CD8-positive, alpha-beta memory T cell (primary cell): ENCODE results near the gene TMEM259. TPM values are rescaled to one million over a fixed set of nuclear protein-coding genes. Genes with fewer than 3 reads are reported as not detected.
A peak's percentile ranks its signal among the peaks of the same experiment; 100 is the strongest.

Experiments used
- CTCF ChIA-PET: fragments of 350-600 bp; sonication (Branson Sonifier 250); formaldehyde crosslinking; loops from one replicate; lab custom pipeline; 2021; ENCODE audit warnings: antibody characterized with exemption; lab: Charles Lee
- POLR2A ChIA-PET: fragments of 350-600 bp; sonication (Branson Sonifier 250); formaldehyde crosslinking; loops from one replicate; lab custom pipeline; 2021; ENCODE audit warnings: antibody characterized with exemption; lab: Charles Lee
- DNase-seq, 5 donors: peaks; one replicate each; pipeline versions ENCODE4 v3.0.0 to v3.0.0-alpha.2; 2020 to 2022; ENCODE audit warnings: mixed read lengths in 1 of 5
- H3K27ac ChIP-seq: one replicate; pipeline ENCODE4 v1.7.0; 2013; ENCODE audit warnings: low read depth, mild to moderate bottlenecking, low read length, moderate library complexity
- H3K27me3 ChIP-seq: 2 replicates; pipeline ENCODE4 v1.7.0; 2013; ENCODE audit warnings: low read length, mild to moderate bottlenecking; ENCODE audit not compliant: insufficient read depth, poor library complexity, severe bottlenecking
- H3K36me3 ChIP-seq: 2 replicates; pipeline ENCODE4 v1.7.0; 2013; ENCODE audit warnings: mild to moderate bottlenecking, low read length, moderate library complexity; ENCODE audit not compliant: insufficient read depth
- H3K4me1 ChIP-seq: 2 replicates; pipeline ENCODE4 v1.7.0; 2013; ENCODE audit warnings: mild to moderate bottlenecking, low read length, moderate library complexity; ENCODE audit not compliant: insufficient read depth
- H3K4me3 ChIP-seq: 2 replicates; pipeline ENCODE4 v1.7.0; 2013; ENCODE audit warnings: mild to moderate bottlenecking, low read length
- H3K9me3 ChIP-seq: 2 replicates; pipeline ENCODE4 v1.7.0; 2013; ENCODE audit warnings: mild to moderate bottlenecking, low read length
- H3K27ac Mint-ChIP-seq, 8 donors: one replicate each; pipeline ENCODE4 v1.8.0; 2020 to 2021; ENCODE audit warnings: mixed read lengths in 8 of 8, mild to moderate bottlenecking in 6 of 8, inconsistent platforms in 3 of 8, moderate library complexity in 3 of 8
- H3K27me3 Mint-ChIP-seq, 2 donors: one replicate each; pipeline ENCODE4 v1.8.0; 2020 to 2021; ENCODE audit warnings: mixed read lengths in 2 of 2, mild to moderate bottlenecking in 1 of 2, moderate library complexity in 1 of 2
- H3K36me3 Mint-ChIP-seq, 3 donors: one replicate each; pipeline ENCODE4 v1.8.0; 2020 to 2021; ENCODE audit warnings: mixed read lengths in 3 of 3, inconsistent platforms in 1 of 3, mild to moderate bottlenecking in 1 of 3
- H3K4me1 Mint-ChIP-seq, 3 donors: one replicate each; pipeline ENCODE4 v1.8.0; 2020 to 2021; ENCODE audit warnings: mixed read lengths in 3 of 3, inconsistent platforms in 1 of 3, mild to moderate bottlenecking in 1 of 3
- H3K4me3 Mint-ChIP-seq, 7 donors: one replicate each; pipeline ENCODE4 v1.8.0; 2020 to 2021; ENCODE audit warnings: mixed read lengths in 7 of 7, mild to moderate bottlenecking in 6 of 7, moderate library complexity in 4 of 7, inconsistent platforms in 2 of 7
- H3K9me3 Mint-ChIP-seq, 5 donors: one replicate each; pipeline ENCODE4 v1.8.0; 2020 to 2022; ENCODE audit warnings: mixed read lengths in 5 of 5, mild to moderate bottlenecking in 3 of 5, moderate library complexity in 2 of 5, inconsistent platforms in 1 of 5
- polyA plus RNA-seq: library from polyadenylated mRNA; unstranded; fragments of 300-500 nt; fragmentation: Illumina TruSeq; gene quantifications from one replicate; pipeline ENCODE4 v1.2.3, GENCODE V29; 2021
- total RNA-seq, 2 experiments: library from RNA; stranded (reverse); gene quantifications; one replicate each; pipeline ENCODE4 v1.2.3, GENCODE V29; 2021

The TMEM259 gene
- total and polyA plus RNA-seq, 3 experiments from 2014 or later, result 84.6 to 157 (median 151) TPM

- no peaks in the 10 kb centered on the region for H3K27me3 Mint-ChIP-seq
- Histone ChIP-seq H3K27me3 (no peaks in the 10 kb centered on the region), H3K4me1 (peaks cover 48% of the 10 kb centered on the region), H3K27ac (no peak overlapping the region), H3K4me3 (no peak overlapping the region), H3K9me3 (no peaks in the 10 kb centered on the region), H3K36me3 (peaks cover 2% of the 10 kb centered on the region)
- peak in 1 of 5 donors; percentile 45 for DNase-seq
- peaks cover 0 to 26% (median 0%) of the 10 kb centered on the region in 3 donors for H3K36me3 Mint-ChIP-seq
- H3K9me3 Mint-ChIP-seq, result peaks cover 0 to 3% (median 0%) of the 10 kb centered on the region in 5 donors
- CTCF ChIA-PET, result no interaction called here
- no peak overlapping the region for H3K4me3 Mint-ChIP-seq
- POLR2A ChIA-PET, result interaction anchor here (0.8 kb wide), 1 partner anchor 19 kb away, joined by 3 read pairs; no protein-coding TSS in a partner anchor
- peaks cover 27 to 53% (median 37%) of the 10 kb centered on the region in 3 donors for H3K4me1 Mint-ChIP-seq
- H3K27ac Mint-ChIP-seq, result no peak overlapping the region
Observed at GRCh38 chr19:1061987-1062386, 41.1 kb upstream of the TMEM259 start.

DNA sequence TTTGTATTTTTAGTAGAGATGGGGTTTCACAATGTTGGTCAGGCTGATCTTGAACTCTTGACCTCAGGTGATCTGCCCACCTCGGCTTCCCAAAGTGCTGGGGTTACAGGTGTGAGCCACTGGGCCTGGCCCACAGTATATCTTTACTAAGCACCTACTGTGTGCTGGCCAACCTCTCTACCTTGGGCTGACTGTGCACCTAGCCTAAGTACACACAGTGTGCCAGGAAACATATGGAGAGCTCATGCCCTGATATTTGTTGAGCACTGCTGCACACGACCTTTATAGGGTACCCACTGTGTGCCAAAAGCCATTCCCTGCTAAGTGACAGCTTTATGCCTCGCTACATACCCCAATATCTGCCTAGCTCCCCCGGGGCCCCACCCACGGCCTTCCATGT is 39.8 kb upstream of the TMEM259 start:
- Histone ChIP-seq H3K4me3 (no peak overlapping the region), H3K27ac (no peak overlapping the region), H3K9me3 (no peaks in the 10 kb centered on the region), H3K27me3 (no peaks in the 10 kb centered on the region), H3K4me1 (peaks cover 37% of the 10 kb centered on the region), H3K36me3 (peaks cover 11% of the 10 kb centered on the region)
- ChIA-PET POLR2A (interaction anchor here (0.7 kb wide), 2 partner anchors 26 to 1191 kb away, joined by 3 to 9 read pairs; no protein-coding TSS in a partner anchor), CTCF (interaction anchor here (1.3 to 5.2 kb wide), 2 partner anchors 27 to 183 kb away, joined by 5 to 57 read pairs; no protein-coding TSS in a partner anchor)
- H3K36me3 Mint-ChIP-seq, result peaks cover 0 to 38% (median 4%) of the 10 kb centered on the region in 3 donors
- H3K27ac Mint-ChIP-seq, result no peak overlapping the region
- H3K4me1 Mint-ChIP-seq, result peaks cover 28 to 49% (median 40%) of the 10 kb centered on the region in 3 donors
- no peak overlapping the region for H3K4me3 Mint-ChIP-seq
- no peaks in the 10 kb centered on the region for H3K27me3 Mint-ChIP-seq
- peaks cover 0 to 4% (median 0%) of the 10 kb centered on the region in 5 donors for H3K9me3 Mint-ChIP-seq
- no peak for DNase-seq

- H3K4me1 Mint-ChIP-seq, result peaks cover 22 to 25% (median 24%) of the 10 kb centered on the region in 3 donors
- no peaks in the 10 kb centered on the region for H3K27me3 Mint-ChIP-seq
- Histone ChIP-seq H3K4me3 (no peak overlapping the region), H3K36me3 (peaks cover 11% of the 10 kb centered on the region), H3K4me1 (peaks cover 20% of the 10 kb centered on the region), H3K27ac (no peak overlapping the region), H3K9me3 (no peaks in the 10 kb centered on the region), H3K27me3 (no peaks in the 10 kb centered on the region)
- peaks cover 0 to 4% (median 0%) of the 10 kb centered on the region in 5 donors for H3K9me3 Mint-ChIP-seq
- H3K36me3 Mint-ChIP-seq, result peaks cover 0 to 59% (median 4%) of the 10 kb centered on the region in 3 donors
- H3K27ac Mint-ChIP-seq, result peak overlapping the region; percentile 37 to 92 (median 83)
- H3K4me3 Mint-ChIP-seq, result peak overlapping the region in 4 of 7 donors; percentile 19 to 79 (median 42)
- POLR2A ChIA-PET, result interaction anchor here (1.6 to 3.2 kb wide), 4 partner anchors 9 to 30 kb away, joined by 8 to 26 read pairs (median 14); partner anchors contain the start of gene ARHGAP45
- CTCF ChIA-PET, result interaction anchor here (1.0 to 5.2 kb wide), 13 partner anchors 9 to 131 kb away, joined by 3 to 57 read pairs (median 5); partner anchors contain the start of genes ARHGAP45, POLR2E and RNU6-2
- DNase-seq, result peak in 2 of 5 donors; percentile 15 to 46
Observed at GRCh38 chr19:1058112-1058511, 37.2 kb upstream of the TMEM259 start.

DNA sequence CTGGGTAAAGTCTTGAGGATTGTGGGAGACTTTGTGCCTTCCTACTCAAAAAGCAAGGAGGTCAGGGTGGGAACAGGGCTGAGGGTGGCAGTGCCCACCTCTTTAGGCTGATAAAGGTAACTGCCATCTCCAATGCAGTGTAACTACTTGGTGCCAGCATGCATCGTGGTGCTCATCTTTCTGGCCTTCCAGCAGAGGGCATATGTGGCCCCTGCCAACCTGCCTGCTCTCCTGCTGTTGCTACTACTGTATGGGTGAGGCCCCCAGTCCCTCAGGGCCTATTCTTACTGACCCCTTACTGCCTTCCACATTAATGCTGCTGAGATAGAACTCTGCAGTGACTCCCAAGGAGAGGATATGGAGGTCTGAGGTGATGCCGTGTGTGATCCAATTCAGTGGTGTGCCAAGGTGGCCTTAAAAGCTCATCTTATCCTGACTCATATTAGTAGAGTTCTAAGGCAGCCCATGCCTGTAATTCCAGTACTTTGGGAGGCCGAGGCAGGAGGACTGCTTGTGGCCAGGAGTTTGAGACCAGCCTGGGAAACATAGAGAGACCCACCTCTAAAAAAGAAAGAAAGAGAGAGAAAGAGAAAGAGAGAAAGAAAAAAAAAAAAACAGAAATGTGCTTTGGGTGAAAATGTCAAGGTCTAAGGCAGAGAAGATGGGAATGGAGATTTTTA is 36.4 kb upstream of the TMEM259 start:
- H3K27me3 Mint-ChIP-seq, result no peaks in the 10 kb centered on the region
- POLR2A ChIA-PET, result interaction anchor here (0.5 to 3.2 kb wide), 7 partner anchors 10 to 31 kb away, joined by 3 to 26 read pairs (median 8); partner anchors contain the start of gene ARHGAP45
- peaks cover 0 to 63% (median 4%) of the 10 kb centered on the region in 3 donors for H3K36me3 Mint-ChIP-seq
- peak overlapping the region; percentile 37 to 94 (median 82) for H3K27ac Mint-ChIP-seq
- H3K9me3 Mint-ChIP-seq, result peaks cover 0 to 4% (median 0%) of the 10 kb centered on the region in 5 donors
- Histone ChIP-seq H3K9me3 (no peaks in the 10 kb centered on the region), H3K27me3 (no peaks in the 10 kb centered on the region), H3K4me3 (no peak overlapping the region), H3K4me1 (peaks cover 20% of the 10 kb centered on the region), H3K27ac (no peak overlapping the region), H3K36me3 (peaks cover 11% of the 10 kb centered on the region)
- peak in 3 of 5 donors; percentile 38 to 70 (median 56) for DNase-seq
- H3K4me1 Mint-ChIP-seq, result peaks cover 24 to 29% (median 25%) of the 10 kb centered on the region in 3 donors
- H3K4me3 Mint-ChIP-seq, result peak overlapping the region in 2 of 7 donors; percentile 29 to 42
- CTCF ChIA-PET, result interaction anchor here (1.0 to 5.2 kb wide), 14 partner anchors 9 to 38 kb away, joined by 3 to 57 read pairs (median 5); partner anchors contain the start of genes ABCA7, ARHGAP45, POLR2E and RNU6-2

DNA sequence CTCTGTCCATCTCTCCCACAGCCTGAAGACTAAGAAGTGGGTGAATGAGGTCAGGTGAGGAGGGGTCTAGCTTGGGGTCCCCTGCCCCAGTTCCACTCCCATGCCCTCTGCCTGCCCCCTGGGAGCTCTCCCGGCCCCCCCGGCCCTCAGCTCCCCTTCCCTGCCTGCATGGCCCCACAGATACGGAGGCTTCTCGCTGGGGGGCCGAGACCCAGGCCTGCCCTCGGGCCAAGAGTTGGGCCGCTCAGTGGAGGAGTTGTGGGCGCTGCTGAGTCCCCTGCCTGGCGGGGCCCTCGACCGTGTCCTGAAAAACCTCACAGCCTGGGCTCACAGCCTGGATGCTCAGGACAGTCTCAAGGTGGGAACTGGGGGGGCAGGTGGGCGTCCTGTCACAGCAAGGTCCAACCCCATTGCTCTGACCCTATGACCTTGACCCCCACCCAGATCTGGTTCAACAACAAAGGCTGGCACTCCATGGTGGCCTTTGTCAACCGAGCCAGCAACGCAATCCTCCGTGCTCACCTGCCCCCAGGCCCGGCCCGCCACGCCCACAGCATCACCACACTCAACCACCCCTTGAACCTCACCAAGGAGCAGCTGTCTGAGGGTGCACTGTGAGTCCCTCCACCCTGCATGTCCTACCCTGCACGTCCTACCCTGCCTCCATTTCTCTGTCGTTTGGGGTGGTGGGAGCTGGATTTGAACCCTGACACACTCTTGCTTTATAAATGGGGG is 35.1 kb upstream of the TMEM259 start:
- Mint-ChIP-seq H3K27ac (peak overlapping the region in 3 of 8 donors; percentile 63 to 94 (median 79)), H3K9me3 (peaks cover 0 to 4% (median 0%) of the 10 kb centered on the region in 5 donors), H3K27me3 (no peaks in the 10 kb centered on the region), H3K4me3 (no peak overlapping the region), H3K36me3 (peaks cover 0 to 63% (median 4%) of the 10 kb centered on the region in 3 donors), H3K4me1 (peaks cover 26 to 35% (median 30%) of the 10 kb centered on the region in 3 donors)
- ChIA-PET CTCF (interaction anchor here (1.2 to 5.2 kb wide), 8 partner anchors 8 to 183 kb away, joined by 3 to 57 read pairs (median 7); partner anchors contain the start of genes ABCA7 and ARHGAP45), POLR2A (interaction anchor here (0.9 to 3.2 kb wide), 4 partner anchors 25 to 55 kb away, joined by 3 to 26 read pairs (median 4); no protein-coding TSS in a partner anchor)
- H3K27me3 ChIP-seq, result no peaks in the 10 kb centered on the region
- no peak overlapping the region for H3K4me3 ChIP-seq
- DNase-seq, result no peak
- peaks cover 20% of the 10 kb centered on the region for H3K4me1 ChIP-seq
- peaks cover 11% of the 10 kb centered on the region for H3K36me3 ChIP-seq
- H3K27ac ChIP-seq, result no peak overlapping the region
- no peaks in the 10 kb centered on the region for H3K9me3 ChIP-seq

DNA sequence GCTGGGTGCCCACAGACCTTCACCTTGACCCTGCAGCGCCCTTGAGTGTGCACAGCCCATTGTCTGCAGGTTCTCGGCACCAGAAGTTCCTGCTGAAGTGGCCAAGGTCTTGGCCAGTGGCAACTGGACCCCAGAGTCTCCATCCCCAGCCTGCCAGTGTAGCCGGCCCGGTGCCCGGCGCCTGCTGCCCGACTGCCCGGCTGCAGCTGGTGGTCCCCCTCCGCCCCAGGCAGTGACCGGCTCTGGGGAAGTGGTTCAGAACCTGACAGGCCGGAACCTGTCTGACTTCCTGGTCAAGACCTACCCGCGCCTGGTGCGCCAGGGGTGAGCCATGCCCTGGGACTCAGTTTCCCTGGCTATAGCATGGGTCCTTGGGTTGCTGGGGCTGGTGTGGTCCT is 34.1 kb upstream of the TMEM259 start:
- Mint-ChIP-seq H3K4me3 (no peak overlapping the region), H3K27me3 (no peaks in the 10 kb centered on the region), H3K4me1 (peaks cover 26 to 35% (median 30%) of the 10 kb centered on the region in 3 donors), H3K27ac (no peak overlapping the region), H3K9me3 (peaks cover 0 to 4% (median 0%) of the 10 kb centered on the region in 5 donors), H3K36me3 (peaks cover 0 to 64% (median 4%) of the 10 kb centered on the region in 3 donors)
- CTCF ChIA-PET, result interaction anchor here (1.3 to 2.0 kb wide), 3 partner anchors 10 to 184 kb away, joined by 3 to 7 read pairs (median 3); no protein-coding TSS in a partner anchor
- no peak for DNase-seq
- Histone ChIP-seq H3K36me3 (peaks cover 11% of the 10 kb centered on the region), H3K9me3 (no peaks in the 10 kb centered on the region), H3K27ac (no peak overlapping the region), H3K27me3 (no peaks in the 10 kb centered on the region), H3K4me1 (peaks cover 20% of the 10 kb centered on the region), H3K4me3 (no peak overlapping the region)
- POLR2A ChIA-PET, result interaction anchor here (0.6 to 1.2 kb wide), 4 partner anchors 24 to 132 kb away, joined by 3 to 5 read pairs (median 3); no protein-coding TSS in a partner anchor
